Body of pancreas (tissue), 4 donors: ENCODE results near the gene TREML1. TPM values are rescaled to one million over a fixed set of nuclear protein-coding genes. Genes with fewer than 3 reads are reported as not detected.
A peak's percentile ranks its signal among the peaks of the same experiment; 100 is the strongest.

Experiments used
- ATAC-seq: fragments of 150-250 bp; one replicate; pipeline ENCODE4 v1.9.1; 2016
- DNase-seq, 4 donors: peaks; one replicate each; pipeline ENCODE4 v3.0.0-alpha.2; 2019
- H3K27ac ChIP-seq, 4 donors: fragments of 200-600 bp; sonication (generic); 1 replicate in 3 of 4; 2 replicates in 1 of 4; pipeline versions ENCODE4 v1.5.1 to v1.6.1; 2016 to 2019; ENCODE audit warnings: mild to moderate bottlenecking in 1 of 4, mixed read lengths in 1 of 4, moderate library complexity in 1 of 4
- H3K27me3 ChIP-seq, 2 donors: fragments of 200-600 bp; sonication (generic); one replicate each; pipeline ENCODE4 v1.6.0; 2016; ENCODE audit warnings: mild to moderate bottlenecking in 1 of 2
- H3K36me3 ChIP-seq, 2 donors: fragments of 200-600 bp; sonication (generic); replicated peaks in 1 of 2; 2 replicates each; pipeline ENCODE4 v1.5.1; 2016; ENCODE audit warnings: low read depth in 2 of 2; ENCODE audit not compliant: insufficient read depth in 1 of 2
- H3K4me1 ChIP-seq: fragments of 200-600 bp; sonication (generic); one replicate; pipeline ENCODE4 v1.6.0; 2016
- H3K4me3 ChIP-seq, 2 donors: fragments of 200-600 bp; sonication (generic); 1 replicate in 1 of 2; 2 replicates in 1 of 2; pipeline ENCODE4 v1.5.1; 2016 to 2019
- H3K9me3 ChIP-seq, 3 donors: fragments of 200-600 bp; sonication (generic); 1 replicate in 2 of 3; 2 replicates in 1 of 3; pipeline ENCODE4 v1.5.1; 2016
- POLR2A ChIP-seq, 3 donors: fragments of 450-650 bp; IDR thresholded peaks; one replicate each; pipeline ENCODE4 v1.6.1; 2016; ENCODE audit warnings: antibody characterized with exemption in 3 of 3, mild to moderate bottlenecking in 2 of 3
- WGBS, 2 donors: methylation state at CpG; one replicate each; pipeline ENCODE4 v1.1.5; 2017; 5-methylcytosine and 5-hydroxymethylcytosine counted together
- intact Hi-C: fragments of 100-400 bp; cut with DNase I; formaldehyde crosslinking; loops from one replicate; pipeline ENCODE4 v1.15.1; 2023
- total RNA-seq, 2 donors: library from RNA; depleted of rRNA; stranded (reverse); fragments of >200 nt; gene quantifications; one replicate each; pipeline ENCODE4 v1.1.0, GENCODE V29; 2016
- TF ChIP-seq, protein P1 (sequence below), 7 experiments: fragments of 450-650 bp in 4 of 7; fragments of 200-600 bp in 3 of 7; sonication (generic) in 3 of 7; IDR thresholded peaks; one replicate each; pipeline ENCODE4 v1.5.1; 2016 to 2019; ENCODE audit warnings: antibody characterized with exemption in 7 of 7

TREML1 gene
- total RNA-seq, 2 donors from 2014 or later = not detected

DNA sequence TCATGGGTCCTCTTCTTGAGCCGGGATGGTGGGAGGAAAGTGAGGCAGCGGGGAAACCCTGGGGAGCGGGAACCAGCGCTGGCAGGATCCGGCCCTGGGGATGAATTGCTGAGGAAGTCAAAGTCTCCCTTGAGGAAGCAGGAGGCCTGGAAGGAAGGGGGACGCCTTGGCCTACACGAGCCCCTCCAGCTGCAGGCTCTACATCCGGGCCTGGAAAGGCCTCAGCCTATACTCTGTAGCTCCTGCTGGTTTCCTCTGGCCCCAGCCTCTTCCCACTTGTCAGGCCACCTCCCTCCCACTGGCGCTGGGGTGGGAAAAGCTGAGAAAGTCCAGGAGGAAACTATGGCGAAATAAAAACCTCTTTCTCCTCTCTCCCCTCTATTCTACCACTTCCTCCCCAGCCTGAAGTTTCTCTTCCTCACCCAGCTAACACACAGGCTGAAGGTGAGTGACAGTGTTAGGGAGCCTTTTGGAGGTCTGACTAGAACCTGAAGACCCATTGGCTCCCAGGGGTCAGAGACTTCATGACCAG lies 31.9 kb upstream of the TREML1 start:
- Histone ChIP-seq H3K9me3 (no peaks in the 10 kb centered on the region), H3K36me3 (no peaks in the 10 kb centered on the region), H3K4me1 (no peaks in the 10 kb centered on the region), H3K27ac (no peak overlapping the region), H3K27me3 (no peaks in the 10 kb centered on the region), H3K4me3 (no peak overlapping the region)
- TF ChIP-seq, protein P1, sequence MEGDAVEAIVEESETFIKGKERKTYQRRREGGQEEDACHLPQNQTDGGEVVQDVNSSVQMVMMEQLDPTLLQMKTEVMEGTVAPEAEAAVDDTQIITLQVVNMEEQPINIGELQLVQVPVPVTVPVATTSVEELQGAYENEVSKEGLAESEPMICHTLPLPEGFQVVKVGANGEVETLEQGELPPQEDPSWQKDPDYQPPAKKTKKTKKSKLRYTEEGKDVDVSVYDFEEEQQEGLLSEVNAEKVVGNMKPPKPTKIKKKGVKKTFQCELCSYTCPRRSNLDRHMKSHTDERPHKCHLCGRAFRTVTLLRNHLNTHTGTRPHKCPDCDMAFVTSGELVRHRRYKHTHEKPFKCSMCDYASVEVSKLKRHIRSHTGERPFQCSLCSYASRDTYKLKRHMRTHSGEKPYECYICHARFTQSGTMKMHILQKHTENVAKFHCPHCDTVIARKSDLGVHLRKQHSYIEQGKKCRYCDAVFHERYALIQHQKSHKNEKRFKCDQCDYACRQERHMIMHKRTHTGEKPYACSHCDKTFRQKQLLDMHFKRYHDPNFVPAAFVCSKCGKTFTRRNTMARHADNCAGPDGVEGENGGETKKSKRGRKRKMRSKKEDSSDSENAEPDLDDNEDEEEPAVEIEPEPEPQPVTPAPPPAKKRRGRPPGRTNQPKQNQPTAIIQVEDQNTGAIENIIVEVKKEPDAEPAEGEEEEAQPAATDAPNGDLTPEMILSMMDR (IDR thresholded peaks at IDR 0.05) = no peak
- TF ChIP-seq POLR2A (IDR thresholded peaks at IDR 0.05) = no peak
- 62 to 76% methylated on average over 10 of the region's 10 CpGs for WGBS, 2 donors
- intact Hi-C loops = no loop called here
- DNase-seq (no peak), ATAC-seq (no peak)

DNA sequence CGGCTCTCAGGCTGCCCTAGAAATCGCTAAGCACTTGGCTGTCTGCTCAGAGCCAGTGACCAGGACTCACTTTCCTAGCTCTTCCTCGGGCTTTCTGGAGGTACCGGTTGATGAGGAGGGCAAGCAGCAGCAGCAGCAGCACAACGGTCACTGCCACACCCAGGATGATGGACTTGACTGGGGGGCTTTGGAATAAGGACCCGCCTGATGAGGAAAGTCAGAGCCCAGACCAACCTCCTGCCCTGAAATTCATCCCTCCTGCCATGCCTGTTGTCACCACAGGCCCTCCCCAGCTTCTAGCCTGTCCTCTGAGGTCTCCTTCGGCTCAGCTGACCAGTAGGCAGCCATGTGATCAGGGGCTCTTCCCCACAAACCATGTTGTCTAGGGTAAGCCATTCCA lies 30.6 kb upstream of the TREML1 start:
- intact Hi-C loops = no loop called here
- ATAC-seq (no peak), DNase-seq (no peak)
- WGBS, 2 donors = 68 to 81% methylated on average over 7 of the region's 7 CpGs
- no peak overlapping the region for H3K27ac ChIP-seq
- no peaks in the 10 kb centered on the region for H3K9me3 ChIP-seq
- H3K36me3 ChIP-seq = no peaks in the 10 kb centered on the region
- H3K4me3 ChIP-seq = no peak overlapping the region
- H3K4me1 ChIP-seq = no peaks in the 10 kb centered on the region
- no peaks in the 10 kb centered on the region for H3K27me3 ChIP-seq
- TF ChIP-seq, protein P1 (IDR thresholded peaks at IDR 0.05) = no peak
- TF ChIP-seq POLR2A (IDR thresholded peaks at IDR 0.05) = no peak

DNA sequence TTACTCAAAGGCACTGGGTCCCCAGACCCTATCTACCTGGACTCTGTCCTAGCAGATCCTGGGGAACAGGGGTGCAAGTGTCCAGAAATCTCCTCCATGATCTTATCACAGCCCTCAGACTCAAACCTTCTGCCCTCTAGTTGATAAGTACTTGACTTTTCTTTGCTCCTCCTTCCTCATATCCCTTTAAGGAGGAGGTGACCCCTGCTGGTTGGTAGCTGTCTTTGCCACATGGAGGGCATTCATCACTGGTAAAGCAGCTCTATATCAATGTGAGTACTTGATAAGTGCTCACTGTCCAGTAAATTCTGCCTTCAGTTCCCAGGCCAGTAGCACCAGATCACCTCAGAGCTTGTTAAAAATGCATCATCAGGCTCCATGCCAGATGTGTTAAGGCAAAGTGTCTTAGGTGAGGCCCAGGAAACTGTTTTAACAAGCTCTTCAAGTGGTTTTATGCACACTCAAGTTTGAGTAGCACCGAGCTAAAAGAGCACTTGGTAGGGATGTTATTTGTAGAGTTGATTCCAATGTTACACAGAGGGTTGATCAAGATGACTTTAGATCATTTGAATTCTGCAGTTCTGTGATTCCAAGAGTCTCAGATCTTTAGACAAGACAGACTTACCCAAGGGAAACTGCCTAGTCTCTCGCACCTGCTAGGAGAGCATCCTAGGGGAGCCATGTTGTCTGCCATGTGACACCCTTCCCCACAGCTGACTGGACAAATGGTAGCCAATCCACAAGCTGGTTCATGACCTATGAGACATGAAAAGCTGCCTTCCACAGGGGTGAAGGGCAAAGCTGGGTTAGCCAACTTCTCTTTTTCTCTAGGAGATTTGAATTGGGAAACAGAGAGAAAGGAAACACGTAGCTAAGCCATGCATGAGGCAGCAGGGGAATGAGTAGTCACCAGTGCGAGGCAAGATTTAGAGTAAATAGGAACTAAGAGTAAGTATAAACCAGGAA lies 28.2 kb upstream of the TREML1 start:
- no peaks in the 10 kb centered on the region for H3K27me3 ChIP-seq
- H3K4me3 ChIP-seq = no peak overlapping the region
- H3K4me1 ChIP-seq = no peaks in the 10 kb centered on the region
- no peaks in the 10 kb centered on the region for H3K36me3 ChIP-seq
- WGBS, 2 donors = 60 to 69% methylated on average over 4 of the region's 4 CpGs
- peak overlapping the region in 1 of 4 donors; percentile 62 for H3K27ac ChIP-seq
- peak; percentile 26 to 60 (median 40) for DNase-seq
- intact Hi-C loops = no loop called here
- ATAC-seq = peak; percentile 56
- H3K9me3 ChIP-seq = no peaks in the 10 kb centered on the region
- TF ChIP-seq, protein P1 (IDR thresholded peaks at IDR 0.05) = peak; percentile 8 to 59 (median 41)
- TF ChIP-seq POLR2A (IDR thresholded peaks at IDR 0.05) = no peak

DNA sequence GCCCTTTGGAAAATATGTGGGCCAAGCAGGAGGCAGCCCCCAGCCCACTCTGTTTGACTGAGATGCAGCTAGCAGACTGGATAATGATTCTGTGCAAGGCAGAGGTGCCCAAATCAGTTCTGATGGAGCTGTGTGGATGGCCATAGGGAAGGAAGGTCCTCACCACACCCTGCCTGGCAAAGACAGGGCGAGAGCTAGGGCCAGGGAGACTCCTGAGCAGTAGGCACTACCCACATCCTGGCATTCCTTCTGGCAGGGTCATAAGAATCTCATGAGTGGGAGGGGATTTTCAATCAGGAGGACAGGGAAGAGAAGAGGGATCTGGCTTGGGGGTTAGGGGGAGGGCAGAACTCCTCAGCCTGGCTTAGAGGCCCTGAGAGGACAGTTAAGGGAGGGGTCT lies 27.4 kb upstream of the TREML1 start:
- ATAC-seq (no peak), DNase-seq (no peak)
- no peaks in the 10 kb centered on the region for H3K9me3 ChIP-seq
- H3K4me3 ChIP-seq = no peak overlapping the region
- H3K27me3 ChIP-seq = no peaks in the 10 kb centered on the region
- TF ChIP-seq, protein P1 (IDR thresholded peaks at IDR 0.05) = no peak
- no peak for TF ChIP-seq POLR2A (IDR thresholded peaks at IDR 0.05)
- no peaks in the 10 kb centered on the region for H3K36me3 ChIP-seq
- H3K27ac ChIP-seq = no peak overlapping the region
- no peaks in the 10 kb centered on the region for H3K4me1 ChIP-seq
- intact Hi-C loops = no loop called here
- WGBS, 2 donors = 63 to 75% methylated on average over 1 of the region's 1 CpG
